PC-9 (cell line): ENCODE results near the gene APCDD1. TPM values are rescaled to one million over a fixed set of nuclear protein-coding genes. Genes with fewer than 3 reads are reported as not detected.

Experiments
- BruUV-seq: library from RNA; stranded (reverse); fragments of 400-500 nt; replicated peaks from 2 replicates; lab custom pipeline; 2021; lab: Mats Ljungman, UMichigan
- CTCF ChIA-PET: fragments of 300-600 bp; sonication (Branson Sonifier 250); formaldehyde crosslinking; loops from one replicate; lab custom pipeline; 2022; ENCODE audit warnings: antibody characterized with exemption; lab: Charles Lee
- POLR2A ChIA-PET: fragments of 300-600 bp; sonication (Branson Sonifier 250); formaldehyde crosslinking; loops from one replicate; lab custom pipeline; 2022; ENCODE audit warnings: antibody characterized with exemption; ENCODE audit not compliant: unreplicated experiment; lab: Charles Lee
- DNase-seq, 2 experiments: peaks; one replicate each; pipeline versions ENCODE4 v3.0.0 to v3.0.0-alpha.2; 2015 to 2022; ENCODE audit warnings: mixed read lengths in 1 of 2
- H2AFZ ChIP-seq: fragments of 200-600 bp; sonication (generic); 2 replicates; pipeline ENCODE4 v1.8.1; 2017; ENCODE audit warnings: antibody characterized with exemption
- H3F3A ChIP-seq: fragments of 200-600 bp; sonication (generic); 2 replicates; pipeline ENCODE4 v1.8.1; 2017; ENCODE audit warnings: antibody characterized with exemption, mild to moderate bottlenecking, low read depth; ENCODE audit not compliant: insufficient read depth
- H3K27ac ChIP-seq: fragments of 200-600 bp; sonication (generic); 2 replicates; pipeline ENCODE4 v1.6.1; 2016; ENCODE audit warnings: mixed run types
- H3K27me3 ChIP-seq: fragments of 200-600 bp; sonication (generic); 2 replicates; pipeline ENCODE4 v1.6.1; 2016; ENCODE audit warnings: low read depth, mixed run types; ENCODE audit not compliant: insufficient read depth
- H3K36me3 ChIP-seq: fragments of 200-600 bp; sonication (generic); 2 replicates; pipeline ENCODE4 v1.6.1; 2016; ENCODE audit warnings: low read depth, mixed run types
- H3K4me1 ChIP-seq: fragments of 200-600 bp; sonication (generic); replicated peaks from 2 replicates; pipeline ENCODE4 v1.6.1; 2016; ENCODE audit warnings: mixed run types; ENCODE audit not compliant: insufficient read depth
- H3K4me2 ChIP-seq: fragments of 200-600 bp; sonication (generic); 2 replicates; pipeline ENCODE4 v1.6.1; 2017; ENCODE audit warnings: mixed run types
- H3K4me3 ChIP-seq: fragments of 200-600 bp; sonication (generic); 2 replicates; pipeline ENCODE4 v1.6.1; 2016; ENCODE audit warnings: mixed run types
- H3K79me2 ChIP-seq: fragments of 200-600 bp; sonication (generic); 2 replicates; pipeline ENCODE4 v1.6.1; 2017; ENCODE audit warnings: low read depth, mixed run types
- H3K9me2 ChIP-seq: fragments of 200-600 bp; sonication (generic); 2 replicates; pipeline ENCODE4 v1.8.1; 2017; ENCODE audit warnings: mild to moderate bottlenecking; ENCODE audit not compliant: insufficient read depth
- H3K9me3 ChIP-seq: fragments of 200-600 bp; sonication (generic); 2 replicates; pipeline ENCODE4 v1.8.1; 2016; ENCODE audit warnings: low read depth; ENCODE audit not compliant: insufficient read depth
- H4K20me1 ChIP-seq: fragments of 200-600 bp; sonication (generic); 2 replicates; pipeline ENCODE4 v1.8.1; 2017; ENCODE audit not compliant: insufficient read depth
- CTCF ChIP-seq: fragments of 200-600 bp; sonication (generic); conservative IDR thresholded peaks from 2 replicates; pipeline ENCODE4 v1.6.1; 2017; ENCODE audit warnings: mixed run types, antibody characterized with exemption, mild to moderate bottlenecking, moderate library complexity
- EZH2 ChIP-seq: fragments of 200-600 bp; sonication (generic); IDR thresholded peaks from 2 replicates; pipeline ENCODE4 v1.8.0; 2017; ENCODE audit warnings: antibody characterized with exemption, low read depth
- intact Hi-C: fragments of 100-400 bp; cut with micrococcal nuclease; formaldehyde crosslinking; loops from one replicate; pipeline ENCODE4 v1.10.0; 2022; ENCODE audit not compliant: unreplicated experiment
- total RNA-seq: library from RNA; stranded (reverse); gene quantifications from 2 replicates; pipeline ENCODE4 v1.2.3, GENCODE V29; 2021

The APCDD1 gene
- total RNA-seq, 1 experiment from 2014 or later: not detected

GRCh38 chr18:10525697-10526560, 71.5 kb downstream of the APCDD1 start, which contains the start of gene NAPG:
Gene NAPG (plus strand): TSS chr18:10526027. CDS start chr18:10526103, 76 bp downstream.
- DNase-seq: peak; percentile 83 to 93
- intact Hi-C loops: loop anchor here (1.0 to 10.0 kb wide), 3 partner anchors 951 to 1453 kb away; no protein-coding TSS in a partner anchor
- ChIA-PET POLR2A (interaction anchor here (0.6 to 0.7 kb wide), 6 partner anchors 10 to 1917 kb away, joined by 3 to 16 read pairs (median 4); partner anchors contain the start of gene RAB12), CTCF (interaction anchor here (0.8 kb wide), 1 partner anchor 1821 kb away, joined by 8 read pairs; no protein-coding TSS in a partner anchor)
- Histone ChIP-seq H3K79me2 (peaks cover 48% of the 10 kb centered on the region), H2AFZ (peak within 1 kb of the TSS; percentile 80), H3K4me3 (peak within 1 kb of the TSS; percentile 98), H3F3A (peaks cover 12% of the 10 kb centered on the region), H3K27ac (peak within 1 kb of the TSS; percentile 76), H3K9me3 (no peaks in the 10 kb centered on the region), H3K4me1 (peaks cover 30% of the 10 kb centered on the region), H4K20me1 (peaks cover 37% of the 10 kb centered on the region; the same call in 1 of the 2 replicates), H3K9me2 (no peaks in the 10 kb centered on the region), H3K36me3 (no peaks in the 10 kb centered on the region), H3K27me3 (no peaks in the 10 kb centered on the region), H3K4me2 (peak within 1 kb of the TSS; percentile 97)
- TF ChIP-seq CTCF (no peak), EZH2 (no peak)
- BruUV-seq: no TSS peak

GRCh38 chr18:10526561-10526949, 72.1 kb downstream of the APCDD1 start:
- no peak for TF ChIP-seq CTCF
- TF ChIP-seq EZH2: no peak
- Histone ChIP-seq H3K9me3 (no peaks in the 10 kb centered on the region), H3K27ac (peak overlapping the region; percentile 76), H3K9me2 (no peaks in the 10 kb centered on the region), H3K4me2 (peak overlapping the region; percentile 97), H3K79me2 (peaks cover 53% of the 10 kb centered on the region), H2AFZ (peak overlapping the region; percentile 80), H3K4me1 (peaks cover 32% of the 10 kb centered on the region), H3K36me3 (no peaks in the 10 kb centered on the region), H3K4me3 (peak overlapping the region; percentile 98), H3K27me3 (no peaks in the 10 kb centered on the region), H3F3A (peaks cover 12% of the 10 kb centered on the region), H4K20me1 (peaks cover 41% of the 10 kb centered on the region; the same call in 1 of the 2 replicates)
- ChIA-PET POLR2A (interaction anchor here (0.6 kb wide), 1 partner anchor 691 kb away, joined by 16 read pairs; no protein-coding TSS in a partner anchor), CTCF (no interaction called here)
- DNase-seq: no peak
- TSS peak; percentile 35 for BruUV-seq
- intact Hi-C loops: loop anchor here (5.0 to 10.0 kb wide), 2 partner anchors 952 to 1206 kb away; no protein-coding TSS in a partner anchor

- no peaks in the 10 kb centered on the region for H3K9me3 ChIP-seq
- peaks cover 6% of the 10 kb centered on the region; the same call in 1 of the 2 replicates for H3K36me3 ChIP-seq
- H3K9me2 ChIP-seq: no peaks in the 10 kb centered on the region
- no peak overlapping the region for H2AFZ ChIP-seq
- no peak overlapping the region for H3K27ac ChIP-seq
- 0 out of 2 replicates have a peak overlapping the region, but pooled peaks have one; percentile 97 for H3K4me2 ChIP-seq
- no TSS peak for BruUV-seq
- no peak overlapping the region for H3K4me3 ChIP-seq
- no peaks in the 10 kb centered on the region for H3K27me3 ChIP-seq
- DNase-seq: no peak
- peaks cover 32% of the 10 kb centered on the region for H3K4me1 ChIP-seq
- TF ChIP-seq EZH2: no peak
- no peak for TF ChIP-seq CTCF
- ChIA-PET POLR2A (no interaction called here), CTCF (no interaction called here)
- peaks cover 51% of the 10 kb centered on the region for H4K20me1 ChIP-seq
- peaks cover 66% of the 10 kb centered on the region for H3K79me2 ChIP-seq
- intact Hi-C loops: loop anchor here (5.0 to 10.0 kb wide), 2 partner anchors 954 to 1204 kb away; no protein-coding TSS in a partner anchor
- peaks cover 12% of the 10 kb centered on the region for H3F3A ChIP-seq
Observed at GRCh38 chr18:10528439-10528838, 74.0 kb downstream of the APCDD1 start.
